ENCODE measurements around the gene ITIH4. TPM values are rescaled to one million over a fixed set of nuclear protein-coding genes. Genes with fewer than 3 reads are reported as not detected.
A peak's percentile ranks its signal among the peaks of the same experiment; 100 is the strongest.

The ITIH4 gene
- total and polyA plus RNA-seq, 2 of the 13 experiments (the other 11 are each of a cell fraction or from before 2014, with no cell fraction given) = 2.7 to 5.3 TPM

GRCh38 chr3:52770496-52771333 lies 59.8 kb downstream of the ITIH4 start, which contains the start of gene NEK4 (continued):
- TF ChIP-seq, protein P1, sequence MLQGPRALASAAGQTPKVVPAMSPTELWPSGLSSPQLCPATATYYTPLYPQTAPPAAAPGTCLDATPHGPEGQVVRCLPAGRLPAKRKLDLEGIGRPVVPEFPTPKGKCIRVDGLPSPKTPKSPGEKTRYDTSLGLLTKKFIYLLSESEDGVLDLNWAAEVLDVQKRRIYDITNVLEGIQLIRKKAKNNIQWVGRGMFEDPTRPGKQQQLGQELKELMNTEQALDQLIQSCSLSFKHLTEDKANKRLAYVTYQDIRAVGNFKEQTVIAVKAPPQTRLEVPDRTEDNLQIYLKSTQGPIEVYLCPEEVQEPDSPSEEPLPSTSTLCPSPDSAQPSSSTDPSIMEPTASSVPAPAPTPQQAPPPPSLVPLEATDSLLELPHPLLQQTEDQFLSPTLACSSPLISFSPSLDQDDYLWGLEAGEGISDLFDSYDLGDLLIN (CRISPR knock-in tag; IDR thresholded peaks at IDR 0.05; ENCODE audit: borderline replicate concordance) = no peak
- TF ChIP-seq RFX1 (IDR thresholded peaks at IDR 0.05) (peak; percentile 80), MEIS2 (CRISPR knock-in tag; IDR thresholded peaks at IDR 0.05) (no peak), RBFOX2 (IDR thresholded peaks at IDR 0.05; ENCODE audit: low read depth, low read length) (peak; percentile 93), GMEB1 (CRISPR knock-in tag; IDR thresholded peaks at IDR 0.05; ENCODE audit: borderline replicate concordance) (peak; percentile 87; the same call in 1 of the 2 replicates), KMT2B (CRISPR knock-in tag; IDR thresholded peaks at IDR 0.05) (peak; percentile 91), GABPA (IDR thresholded peaks at IDR 0.05; ENCODE audit: low read depth, low read length) (0 out of 2 replicates have a peak, but pooled peaks have one; percentile 16), GABPA (CRISPR knock-in tag; IDR thresholded peaks at IDR 0.05; ENCODE audit: low read depth) (peak; percentile 70), IRX3 (CRISPR knock-in tag; IDR thresholded peaks at IDR 0.05; ENCODE audit: borderline replicate concordance, low read depth) (0 out of 2 replicates have a peak, but pooled peaks have one; percentile 19), CENPX (CRISPR knock-in tag; IDR thresholded peaks at IDR 0.05) (no peak), CSRNP1 (CRISPR knock-in tag; IDR thresholded peaks at IDR 0.05) (peak; percentile 63; the same call in 1 of the 2 replicates), SOX13 (IDR thresholded peaks at IDR 0.05) (no peak; the same call in 1 of the 2 replicates), SOX13 (CRISPR knock-in tag; conservative IDR thresholded peaks at IDR 0.05 in 1 of 2, IDR thresholded peaks at IDR 0.05 in 1 of 2) (peak in 1 of 2 experiments; percentile 83; a peak in 2 of 4 replicates), ZNF883 (CRISPR knock-in tag; IDR thresholded peaks at IDR 0.05; ENCODE audit: not compliant biosample characterization) (peak; percentile 73), ZNF451 (CRISPR knock-in tag; IDR thresholded peaks at IDR 0.05) (peak; percentile 77; the same call in 1 of the 2 replicates), GZF1 (CRISPR knock-in tag; IDR thresholded peaks at IDR 0.05) (peak; percentile 17; the same call in 1 of the 2 replicates), ZNF251 (CRISPR knock-in tag; IDR thresholded peaks at IDR 0.05) (no peak), ZSCAN12 (CRISPR knock-in tag; IDR thresholded peaks at IDR 0.05) (peak; percentile 25; the same call in 1 of the 2 replicates), ONECUT2 (CRISPR knock-in tag; IDR thresholded peaks at IDR 0.05) (0 out of 2 replicates have a peak, but pooled peaks have one; percentile 22), XRCC5 (optimal IDR thresholded peaks at IDR 0.05; ENCODE audit: low read length) (peak; percentile 78)
- TF ChIP-seq, protein P2, sequence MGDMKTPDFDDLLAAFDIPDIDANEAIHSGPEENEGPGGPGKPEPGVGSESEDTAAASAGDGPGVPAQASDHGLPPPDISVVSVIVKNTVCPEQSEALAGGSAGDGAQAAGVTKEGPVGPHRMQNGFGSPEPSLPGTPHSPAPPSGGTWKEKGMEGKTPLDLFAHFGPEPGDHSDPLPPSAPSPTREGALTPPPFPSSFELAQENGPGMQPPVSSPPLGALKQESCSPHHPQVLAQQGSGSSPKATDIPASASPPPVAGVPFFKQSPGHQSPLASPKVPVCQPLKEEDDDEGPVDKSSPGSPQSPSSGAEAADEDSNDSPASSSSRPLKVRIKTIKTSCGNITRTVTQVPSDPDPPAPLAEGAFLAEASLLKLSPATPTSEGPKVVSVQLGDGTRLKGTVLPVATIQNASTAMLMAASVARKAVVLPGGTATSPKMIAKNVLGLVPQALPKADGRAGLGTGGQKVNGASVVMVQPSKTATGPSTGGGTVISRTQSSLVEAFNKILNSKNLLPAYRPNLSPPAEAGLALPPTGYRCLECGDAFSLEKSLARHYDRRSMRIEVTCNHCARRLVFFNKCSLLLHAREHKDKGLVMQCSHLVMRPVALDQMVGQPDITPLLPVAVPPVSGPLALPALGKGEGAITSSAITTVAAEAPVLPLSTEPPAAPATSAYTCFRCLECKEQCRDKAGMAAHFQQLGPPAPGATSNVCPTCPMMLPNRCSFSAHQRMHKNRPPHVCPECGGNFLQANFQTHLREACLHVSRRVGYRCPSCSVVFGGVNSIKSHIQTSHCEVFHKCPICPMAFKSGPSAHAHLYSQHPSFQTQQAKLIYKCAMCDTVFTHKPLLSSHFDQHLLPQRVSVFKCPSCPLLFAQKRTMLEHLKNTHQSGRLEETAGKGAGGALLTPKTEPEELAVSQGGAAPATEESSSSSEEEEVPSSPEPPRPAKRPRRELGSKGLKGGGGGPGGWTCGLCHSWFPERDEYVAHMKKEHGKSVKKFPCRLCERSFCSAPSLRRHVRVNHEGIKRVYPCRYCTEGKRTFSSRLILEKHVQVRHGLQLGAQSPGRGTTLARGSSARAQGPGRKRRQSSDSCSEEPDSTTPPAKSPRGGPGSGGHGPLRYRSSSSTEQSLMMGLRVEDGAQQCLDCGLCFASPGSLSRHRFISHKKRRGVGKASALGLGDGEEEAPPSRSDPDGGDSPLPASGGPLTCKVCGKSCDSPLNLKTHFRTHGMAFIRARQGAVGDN (CRISPR knock-in tag; IDR thresholded peaks at IDR 0.05) = peak; percentile 95

All from HepG2 (cell line).